Astrocyte of the cerebellum (primary cell): ENCODE data around the gene ADAM33.

Experiments used
- DNase-seq: peaks from one replicate; pipeline ENCODE4 v3.0.0-alpha.2; 2011; ENCODE audit warnings: low read depth
- H3K4me3 ChIP-seq: 2 replicates; pipeline ENCODE4 v1.5.1; 2011; ENCODE audit warnings: mild to moderate bottlenecking, low read depth, low read length, moderate library complexity
- in situ Hi-C: cut with HindIII; loops from 2 replicates; pipeline ENCODE4 v1.10.0; 2017; ENCODE audit warnings: low sequenced_read_pairs
- TF ChIP-seq, protein P1 (sequence below): IDR thresholded peaks from 2 replicates; pipeline ENCODE4 v1.5.1; 2012; ENCODE audit warnings: low read length, low read depth, moderate library complexity, mild to moderate bottlenecking; ENCODE audit errors: missing control alignments

Gene ADAM33

GRCh38 chr20:3654326-3655130 is 27.3 kb downstream of the ADAM33 start:
- H3K4me3 ChIP-seq = no peak overlapping the region
- in situ Hi-C loops = no loop called here
- no peak for DNase-seq
- TF ChIP-seq, protein P1, sequence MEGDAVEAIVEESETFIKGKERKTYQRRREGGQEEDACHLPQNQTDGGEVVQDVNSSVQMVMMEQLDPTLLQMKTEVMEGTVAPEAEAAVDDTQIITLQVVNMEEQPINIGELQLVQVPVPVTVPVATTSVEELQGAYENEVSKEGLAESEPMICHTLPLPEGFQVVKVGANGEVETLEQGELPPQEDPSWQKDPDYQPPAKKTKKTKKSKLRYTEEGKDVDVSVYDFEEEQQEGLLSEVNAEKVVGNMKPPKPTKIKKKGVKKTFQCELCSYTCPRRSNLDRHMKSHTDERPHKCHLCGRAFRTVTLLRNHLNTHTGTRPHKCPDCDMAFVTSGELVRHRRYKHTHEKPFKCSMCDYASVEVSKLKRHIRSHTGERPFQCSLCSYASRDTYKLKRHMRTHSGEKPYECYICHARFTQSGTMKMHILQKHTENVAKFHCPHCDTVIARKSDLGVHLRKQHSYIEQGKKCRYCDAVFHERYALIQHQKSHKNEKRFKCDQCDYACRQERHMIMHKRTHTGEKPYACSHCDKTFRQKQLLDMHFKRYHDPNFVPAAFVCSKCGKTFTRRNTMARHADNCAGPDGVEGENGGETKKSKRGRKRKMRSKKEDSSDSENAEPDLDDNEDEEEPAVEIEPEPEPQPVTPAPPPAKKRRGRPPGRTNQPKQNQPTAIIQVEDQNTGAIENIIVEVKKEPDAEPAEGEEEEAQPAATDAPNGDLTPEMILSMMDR = no peak

GRCh38 chr20:3653921-3654320 is 27.9 kb downstream of the ADAM33 start:
- H3K4me3 ChIP-seq = no peak overlapping the region
- in situ Hi-C loops = no loop called here
- TF ChIP-seq, protein P1 = no peak
- DNase-seq = no peak

DNA sequence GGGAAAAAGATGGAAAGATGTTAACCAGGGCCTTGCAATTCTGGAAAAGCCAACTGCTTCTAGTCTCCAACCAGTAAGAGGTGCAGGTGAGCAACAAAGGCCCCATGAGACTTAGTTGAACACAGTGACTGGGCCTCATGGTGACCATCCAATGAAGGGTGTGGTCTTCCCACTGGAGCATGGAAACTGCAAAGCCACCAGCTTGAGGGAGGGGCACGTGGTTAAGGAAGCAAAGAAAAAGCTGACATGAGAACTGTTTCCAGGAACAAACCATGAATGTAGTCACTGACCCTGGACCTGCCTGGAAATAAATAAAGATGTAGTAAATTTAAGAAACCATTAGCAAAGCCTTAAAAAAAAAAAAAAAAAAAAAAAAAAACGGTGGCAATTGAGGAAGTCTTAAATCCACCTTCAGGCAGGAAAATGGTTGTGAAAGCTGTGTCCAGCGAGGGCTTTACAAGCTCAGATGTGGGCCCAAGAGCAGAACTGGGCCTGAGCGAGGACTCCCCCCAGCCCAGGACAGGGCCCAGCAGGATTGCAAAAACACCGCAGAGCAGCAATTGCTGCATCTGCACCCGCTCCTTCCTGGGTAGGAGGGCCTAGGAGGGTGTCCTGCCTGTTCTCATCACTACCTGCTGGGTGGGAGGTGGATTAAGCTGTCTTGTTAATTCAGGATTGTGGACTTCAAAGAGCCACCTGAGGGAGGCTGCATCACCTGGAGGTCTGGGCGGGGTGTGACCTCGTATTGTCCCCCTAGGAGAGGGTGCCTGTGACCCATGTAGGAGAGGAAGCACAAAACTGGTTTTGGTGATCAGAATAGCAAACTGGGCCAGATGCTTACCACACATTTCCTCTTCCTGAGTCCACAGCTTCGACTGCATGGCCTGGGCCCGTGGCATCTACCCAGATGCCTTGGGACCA is 28.9 kb downstream of the ADAM33 start:
- TF ChIP-seq, protein P1 = no peak
- H3K4me3 ChIP-seq = no peak overlapping the region
- in situ Hi-C loops = no loop called here
- DNase-seq = no peak

GRCh38 chr20:3652221-3652620 is 29.6 kb downstream of the ADAM33 start:
- no peak for DNase-seq
- TF ChIP-seq, protein P1 = no peak
- in situ Hi-C loops = no loop called here
- no peak overlapping the region for H3K4me3 ChIP-seq

GRCh38 chr20:3651204-3651962 is 30.4 kb downstream of the ADAM33 start:
- in situ Hi-C loops = no loop called here
- TF ChIP-seq, protein P1 = no peak
- no peak overlapping the region for H3K4me3 ChIP-seq
- DNase-seq = no peak

- H3K4me3 ChIP-seq = no peak overlapping the region
- in situ Hi-C loops = no loop called here
- DNase-seq = no peak
- TF ChIP-seq, protein P1 = no peak
Observed at GRCh38 chr20:3648951-3649350, 32.9 kb downstream of the ADAM33 start.
